Loucy (cell line): ENCODE results near the gene RB1.

Experiments
- CTCF ChIP-seq: fragments of 200-600 bp; sonication (generic); conservative IDR thresholded peaks from 2 replicates; pipeline ENCODE4 v1.5.1; 2014; ENCODE audit warnings: mild to moderate bottlenecking, antibody characterized with exemption, low read length
- EZH2phosphoT487 ChIP-seq: fragments of 200-600 bp; IDR thresholded peaks from 2 replicates; pipeline ENCODE4 v1.6.1; 2018; ENCODE audit warnings: antibody characterized with exemption, mild to moderate bottlenecking, moderate library complexity, borderline replicate concordance

GRCh38 chr13:48281556-48281955 lies 22.0 kb upstream of the RB1 start:
- TF ChIP-seq CTCF = no peak
- no peak for TF ChIP-seq EZH2phosphoT487
